EL (cell line): ENCODE results near the gene LMAN2.
"Not testable (repeated sequence)": the region's sequence is repeated elsewhere in the genome, so short reads cannot be mapped to it uniquely, and the experiment has no call there.

ENCODE experiments used
- DNase-seq: peaks from one replicate; pipeline ENCODE4 v3.0.0-alpha.2; 2016

LMAN2 gene

DNA sequence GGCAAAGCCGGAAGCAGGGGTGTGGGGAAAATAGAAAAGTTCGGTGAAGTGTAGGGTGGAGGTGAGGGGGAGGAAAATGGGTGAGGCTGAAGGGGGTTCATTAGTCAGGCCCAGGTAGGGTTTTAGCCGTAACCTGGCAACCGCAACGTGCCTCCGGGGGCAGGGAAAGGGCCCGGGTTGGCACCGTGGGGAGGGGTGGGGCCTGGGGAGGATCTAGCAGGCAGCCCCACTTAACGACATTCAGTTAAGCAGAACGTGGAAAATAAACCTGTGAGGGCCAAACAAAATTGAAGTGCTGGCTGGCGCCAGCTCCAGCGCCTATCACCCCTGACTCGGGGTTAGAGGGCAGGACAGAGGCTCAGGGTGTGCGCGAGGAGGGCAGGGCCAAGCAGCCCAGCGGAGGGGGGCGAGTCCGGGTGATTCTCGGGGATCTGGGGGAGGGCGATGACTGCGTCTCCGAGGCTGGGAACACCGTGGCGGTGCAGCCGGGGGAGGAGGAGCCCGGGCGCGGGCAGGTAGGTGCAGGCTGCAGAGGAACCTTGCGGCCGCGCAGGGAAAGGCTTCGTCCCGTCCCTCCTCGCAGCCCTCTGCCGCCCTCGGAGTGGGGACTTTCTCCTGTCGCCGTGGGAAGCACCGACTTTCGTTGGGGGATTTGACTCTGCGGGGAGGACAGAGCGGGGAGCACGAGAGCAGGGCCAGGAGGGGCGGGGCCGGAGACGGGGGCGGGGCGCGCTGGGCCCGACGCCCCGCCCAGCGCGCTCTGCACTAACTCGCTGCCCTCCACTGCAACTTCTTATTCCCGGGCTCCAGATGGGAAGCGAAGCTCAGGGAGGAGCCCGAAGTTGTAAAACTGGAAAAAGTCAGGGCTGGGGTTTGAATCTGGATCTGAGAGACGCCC is 11.4 kb upstream of the LMAN2 start:
- peak; percentile 60 for DNase-seq

- no peak for DNase-seq
These were observed 10.8 kb upstream of the LMAN2 start for GRCh38 chr5:177362292-177362609.

- no peak for DNase-seq
These were observed 10.2 kb upstream of the LMAN2 start for GRCh38 chr5:177361418-177362291.

GRCh38 chr5:177360740-177361139 is 9.3 kb upstream of the LMAN2 start:
- DNase-seq: not testable (repeated sequence)

DNA sequence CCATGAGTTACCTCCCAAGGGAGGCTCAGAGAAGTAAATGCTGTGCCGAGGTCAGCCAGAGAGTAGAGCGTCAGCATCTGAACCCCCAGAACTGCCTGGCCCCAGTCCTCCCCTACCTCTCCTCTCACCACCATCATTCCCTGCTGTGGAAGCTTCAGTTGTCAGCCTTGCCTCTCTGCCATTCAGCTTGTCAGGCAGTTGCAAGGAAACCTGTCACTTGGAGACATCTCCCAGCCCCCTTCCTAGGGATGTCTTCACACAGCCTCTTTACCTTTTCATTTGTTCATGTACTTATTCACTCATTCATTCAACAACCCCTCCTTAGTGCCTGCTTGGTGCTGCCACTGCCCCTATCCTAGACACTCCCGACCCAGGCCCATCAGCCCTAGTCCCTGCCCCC is 8.4 kb upstream of the LMAN2 start:
- no peak for DNase-seq

DNA sequence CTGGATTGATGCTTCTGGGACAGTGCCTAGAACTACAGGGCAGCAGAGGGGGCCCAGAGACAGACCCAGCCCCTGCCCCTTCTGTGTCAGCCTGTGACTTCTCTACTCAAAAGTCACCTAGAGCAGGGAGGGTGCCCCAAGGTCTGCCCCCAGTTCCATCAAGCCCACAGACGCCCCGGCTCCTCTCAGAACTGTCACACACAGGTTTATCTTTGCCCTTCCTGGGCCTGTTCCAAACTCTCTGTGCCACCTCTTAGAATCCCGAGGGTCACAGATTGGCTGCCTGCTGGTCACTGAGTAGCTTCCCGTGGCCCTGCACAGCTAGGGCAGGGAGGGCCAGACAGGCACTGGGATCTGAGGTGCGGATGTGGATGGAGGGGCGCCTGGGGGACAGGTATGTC is 8.0 kb upstream of the LMAN2 start:
- no peak for DNase-seq

GRCh38 chr5:177358370-177358819 is 6.9 kb upstream of the LMAN2 start:
- DNase-seq: no peak

GRCh38 chr5:177357459-177358351 is 6.2 kb upstream of the LMAN2 start, which contains the start of gene RGS14:
RGS14 (plus strand) TSS chr5:177357924; CDS start chr5:177358025, 101 bp downstream.
- peak; percentile 43 for DNase-seq

GRCh38 chr5:177357146-177357458 is 5.6 kb upstream of the LMAN2 start:
- no peak for DNase-seq

DNA sequence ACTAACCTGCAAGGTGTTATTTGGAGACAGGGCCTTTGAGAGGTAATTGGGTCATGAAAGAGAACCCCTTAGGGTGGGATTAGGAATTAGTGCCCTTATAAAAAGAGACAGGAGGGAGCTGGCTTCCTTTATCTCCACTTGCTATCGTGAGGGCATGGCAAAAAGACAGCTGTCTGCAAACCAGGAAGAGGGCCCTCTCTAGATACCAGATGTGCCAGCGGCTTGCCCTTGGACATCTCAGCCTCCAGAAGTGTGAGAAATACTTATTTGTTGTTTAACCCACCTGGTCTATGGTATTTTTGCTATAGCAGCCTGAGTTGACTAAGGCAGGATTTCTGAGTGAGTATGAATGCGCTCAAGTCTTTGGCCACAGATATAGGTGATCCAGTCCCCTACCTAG is 5.3 kb upstream of the LMAN2 start:
- DNase-seq: no peak

DNA sequence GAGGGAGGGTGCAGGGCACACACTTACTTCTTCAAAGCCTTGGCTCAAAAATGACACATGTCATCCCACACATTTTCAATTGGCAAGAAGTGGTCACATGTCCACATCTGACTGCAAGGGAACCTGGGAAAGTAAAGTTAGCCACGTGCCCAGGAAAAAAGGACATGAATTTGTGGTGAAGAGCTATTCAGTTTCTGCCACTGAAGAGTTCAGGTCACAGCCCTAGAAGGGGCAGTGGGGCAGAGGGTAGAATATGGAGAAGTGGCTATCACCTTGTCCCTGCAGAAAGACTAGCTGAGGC is 4.3 kb upstream of the LMAN2 start:
- no peak for DNase-seq

DNA sequence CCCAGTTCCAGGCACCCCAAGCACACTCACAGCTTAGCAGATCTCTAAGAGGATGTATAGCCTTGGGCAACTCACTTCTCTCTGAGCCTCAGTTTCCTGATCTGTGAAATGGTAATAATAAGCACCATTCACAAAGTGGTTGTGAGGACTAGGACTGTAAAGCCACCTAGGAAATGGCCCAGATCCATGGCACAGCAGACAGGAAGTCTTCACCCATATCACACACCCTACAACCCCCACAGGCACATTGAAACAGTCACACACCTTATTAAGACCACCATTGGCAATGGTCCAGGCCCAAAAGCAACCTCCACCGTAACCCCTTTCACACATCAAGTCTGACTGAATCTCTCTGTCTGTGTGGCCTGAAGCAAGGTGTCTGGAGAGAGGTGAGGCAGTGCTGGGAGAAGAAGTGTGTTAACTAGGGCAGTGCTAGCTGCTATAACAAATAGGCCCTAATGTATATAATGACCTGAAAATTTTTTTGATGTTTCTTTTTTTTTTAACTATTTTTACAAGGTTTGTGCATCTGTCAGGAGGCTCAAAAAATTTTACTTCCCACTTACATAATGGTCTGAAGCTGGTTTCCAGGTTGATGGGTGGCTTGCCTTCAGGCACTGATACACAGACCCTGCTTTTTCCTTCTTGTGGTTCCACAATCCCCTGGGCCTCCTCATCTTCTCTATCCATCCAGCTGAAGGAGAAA is 3.8 kb upstream of the LMAN2 start:
- DNase-seq: no peak

DNA sequence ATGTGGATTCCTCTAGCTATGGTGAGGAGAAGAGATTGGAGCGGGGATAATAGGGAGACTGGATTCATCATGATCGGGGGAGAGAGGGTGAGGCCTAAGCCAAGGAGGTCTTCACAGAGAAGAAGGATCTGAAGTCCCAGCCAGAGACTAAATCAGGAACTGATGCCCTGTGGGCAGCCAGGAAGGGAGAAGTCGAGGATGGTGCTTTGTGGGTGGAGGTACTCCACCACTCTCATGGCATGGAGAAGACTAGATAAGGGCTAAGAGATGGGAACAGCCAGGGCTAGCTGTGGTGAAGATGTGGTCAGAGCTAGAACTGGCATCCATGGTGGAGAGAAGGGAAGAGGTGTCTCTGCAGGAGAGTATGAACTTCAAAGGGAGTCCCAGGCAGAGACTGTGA is 3.2 kb upstream of the LMAN2 start:
- DNase-seq: no peak

- DNase-seq: no peak
These were observed 2.8 kb upstream of the LMAN2 start for GRCh38 chr5:177354256-177354655.

DNA sequence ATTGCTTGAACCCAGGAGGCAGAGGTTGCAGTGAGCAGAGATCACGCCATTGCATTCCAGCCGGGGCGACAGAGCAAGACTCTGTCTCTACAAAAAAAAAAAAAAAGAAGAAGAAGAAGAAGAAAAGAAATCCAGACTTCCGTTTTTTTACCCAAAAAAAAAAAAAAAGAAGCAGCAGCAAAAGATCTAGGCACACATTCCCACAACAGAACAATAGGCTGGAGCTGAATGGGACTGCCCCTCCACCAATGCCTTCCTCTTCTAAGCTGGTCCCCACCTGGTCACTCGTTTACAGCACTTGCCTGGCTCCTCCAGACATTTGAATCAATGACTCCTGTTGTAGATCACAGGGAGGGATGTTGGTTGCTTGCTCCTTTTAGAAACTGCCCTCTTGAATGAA is 1.6 kb upstream of the LMAN2 start:
- no peak for DNase-seq

DNA sequence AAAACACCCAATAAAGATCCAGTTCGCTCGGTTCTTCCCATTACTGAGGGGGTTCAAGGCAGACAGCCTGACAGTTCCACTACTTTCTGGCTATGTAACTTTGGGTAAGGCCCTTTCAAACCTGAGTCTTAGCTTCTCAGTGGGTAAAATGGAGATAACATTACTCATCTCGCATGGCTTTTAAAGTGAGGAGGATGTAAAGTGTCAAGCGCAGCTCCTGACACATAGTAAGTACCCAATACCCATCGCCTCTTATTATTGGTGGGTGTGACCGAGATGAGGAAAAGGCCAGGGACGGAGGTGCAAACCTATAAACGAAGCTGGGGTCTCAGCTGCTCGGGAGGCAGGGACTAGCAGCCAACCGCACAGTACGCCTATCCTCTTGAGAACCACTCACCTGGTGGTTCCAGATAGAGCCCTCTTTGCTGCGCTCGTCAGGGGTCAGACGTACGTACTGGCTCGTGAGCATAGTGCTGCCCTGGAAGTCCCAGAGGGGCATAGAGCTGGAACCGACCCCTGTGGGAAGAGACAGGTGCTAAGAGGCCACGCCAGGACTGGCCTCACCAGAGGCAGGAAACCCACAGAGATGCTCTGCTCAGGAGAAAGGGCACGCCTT is 584 bp downstream of the LMAN2 start:
- no peak for DNase-seq

- no peak for DNase-seq
These were observed 1.7 kb downstream of the LMAN2 start for GRCh38 chr5:177349762-177350161.

- no peak for DNase-seq
These were observed 2.2 kb downstream of the LMAN2 start for GRCh38 chr5:177349362-177349647.

DNA sequence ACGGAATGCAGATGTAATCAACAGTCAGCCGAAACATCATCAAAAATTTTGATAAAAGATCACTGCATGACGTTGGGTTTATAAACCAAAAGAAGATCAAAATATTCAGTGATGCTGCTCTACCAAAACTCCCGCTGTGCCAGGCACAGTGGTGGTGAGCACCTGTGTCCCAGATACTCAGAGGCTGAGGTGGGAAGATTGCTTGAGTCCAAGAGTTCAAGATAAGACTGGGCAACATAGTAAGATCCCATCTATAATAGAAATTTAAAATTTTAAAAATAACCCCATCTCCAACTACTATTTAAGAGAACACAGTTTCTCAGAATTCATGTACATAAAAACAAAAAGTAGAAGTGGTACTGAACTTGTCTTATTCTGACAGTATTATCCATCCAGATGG is 3.8 kb downstream of the LMAN2 start:
- no peak for DNase-seq

DNA sequence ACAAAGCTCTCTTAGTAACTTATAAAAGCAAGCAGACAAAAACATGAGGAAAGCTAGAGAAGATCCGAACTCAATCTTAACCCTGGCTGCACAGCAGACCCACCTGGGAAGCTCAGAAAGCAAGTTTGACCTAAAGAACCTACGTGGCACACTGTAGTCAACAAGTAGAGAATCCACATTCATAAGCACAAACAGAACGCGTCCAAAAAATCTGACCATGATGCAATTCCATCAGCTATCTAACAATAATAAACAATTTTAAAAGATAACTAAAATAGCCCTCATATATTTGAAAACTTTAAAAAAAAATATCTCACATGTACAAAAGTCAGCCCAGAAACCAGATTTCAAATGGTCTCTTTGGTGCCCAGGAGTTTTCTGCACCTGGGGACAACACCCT is 4.6 kb downstream of the LMAN2 start:
- DNase-seq: no peak

GRCh38 chr5:177344891-177345290 is 6.6 kb downstream of the LMAN2 start:
- no peak for DNase-seq

DNA sequence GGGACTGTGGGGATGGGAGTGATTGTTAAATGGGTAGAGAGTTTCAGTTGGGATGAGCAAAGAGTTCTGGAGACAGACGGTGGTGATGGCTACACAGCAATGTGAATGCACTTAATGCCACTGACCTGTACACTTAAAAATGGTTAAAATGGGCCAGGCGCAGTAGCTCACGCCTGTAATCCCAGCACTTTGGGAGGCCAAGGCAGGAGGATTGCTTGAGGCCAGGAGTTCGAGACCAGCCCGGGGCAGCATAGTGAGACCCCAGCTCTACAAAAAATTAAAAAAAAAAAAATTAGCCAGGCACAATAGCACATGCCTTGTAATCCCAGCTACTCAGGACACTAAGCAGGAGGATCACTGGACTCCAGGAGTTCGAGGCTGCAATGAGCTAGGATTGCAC is 7.7 kb downstream of the LMAN2 start:
- no peak for DNase-seq
